C4-2B (cell line): Measurements from ENCODE around the gene ROBO3.

ENCODE experiments used
- ZFX ChIP-seq: fragments of 450-650 bp; IDR thresholded peaks from 2 replicates; pipeline ENCODE4 v1.6.1; 2017
- TF ChIP-seq, protein P1 (sequence below): fragments of 450-650 bp; conservative IDR thresholded peaks from 2 replicates; pipeline ENCODE4 v1.5.1; 2017; ENCODE audit warnings: mild to moderate bottlenecking

DNA sequence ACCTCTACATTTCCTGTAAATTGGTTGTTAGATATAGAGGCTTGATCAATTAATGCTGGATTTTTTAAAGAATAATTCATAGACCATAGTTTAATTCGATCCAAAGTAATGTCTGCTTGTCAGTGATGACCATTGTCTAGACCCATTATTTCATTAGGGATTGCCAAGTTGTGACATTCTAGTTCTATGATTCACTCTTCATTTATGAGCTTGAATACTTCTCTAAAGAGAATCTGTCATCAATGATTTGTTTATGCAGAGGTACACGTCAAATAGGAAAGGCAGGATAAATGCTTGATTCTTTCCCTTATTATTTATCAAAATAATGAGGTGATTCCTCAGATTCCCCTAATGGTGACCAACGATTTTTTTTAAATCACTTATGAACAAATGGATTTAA is 24.0 kb upstream of the ROBO3 start:
- TF ChIP-seq, protein P1, sequence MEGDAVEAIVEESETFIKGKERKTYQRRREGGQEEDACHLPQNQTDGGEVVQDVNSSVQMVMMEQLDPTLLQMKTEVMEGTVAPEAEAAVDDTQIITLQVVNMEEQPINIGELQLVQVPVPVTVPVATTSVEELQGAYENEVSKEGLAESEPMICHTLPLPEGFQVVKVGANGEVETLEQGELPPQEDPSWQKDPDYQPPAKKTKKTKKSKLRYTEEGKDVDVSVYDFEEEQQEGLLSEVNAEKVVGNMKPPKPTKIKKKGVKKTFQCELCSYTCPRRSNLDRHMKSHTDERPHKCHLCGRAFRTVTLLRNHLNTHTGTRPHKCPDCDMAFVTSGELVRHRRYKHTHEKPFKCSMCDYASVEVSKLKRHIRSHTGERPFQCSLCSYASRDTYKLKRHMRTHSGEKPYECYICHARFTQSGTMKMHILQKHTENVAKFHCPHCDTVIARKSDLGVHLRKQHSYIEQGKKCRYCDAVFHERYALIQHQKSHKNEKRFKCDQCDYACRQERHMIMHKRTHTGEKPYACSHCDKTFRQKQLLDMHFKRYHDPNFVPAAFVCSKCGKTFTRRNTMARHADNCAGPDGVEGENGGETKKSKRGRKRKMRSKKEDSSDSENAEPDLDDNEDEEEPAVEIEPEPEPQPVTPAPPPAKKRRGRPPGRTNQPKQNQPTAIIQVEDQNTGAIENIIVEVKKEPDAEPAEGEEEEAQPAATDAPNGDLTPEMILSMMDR: no peak
- TF ChIP-seq ZFX: no peak
